GM21786 (cell line): ENCODE measurements around the gene MARCHF3.
"Not testable (repeated sequence)": the region's sequence is repeated elsewhere in the genome, so short reads cannot be mapped to it uniquely, and the experiment has no call there.

ENCODE experiments used
- ATAC-seq: cut with Tn5 transposase; IDR thresholded peaks from one replicate; pipeline ENCODE4 v1.9.1; 2021; ENCODE audit not compliant: unreplicated experiment

Gene MARCHF3

DNA sequence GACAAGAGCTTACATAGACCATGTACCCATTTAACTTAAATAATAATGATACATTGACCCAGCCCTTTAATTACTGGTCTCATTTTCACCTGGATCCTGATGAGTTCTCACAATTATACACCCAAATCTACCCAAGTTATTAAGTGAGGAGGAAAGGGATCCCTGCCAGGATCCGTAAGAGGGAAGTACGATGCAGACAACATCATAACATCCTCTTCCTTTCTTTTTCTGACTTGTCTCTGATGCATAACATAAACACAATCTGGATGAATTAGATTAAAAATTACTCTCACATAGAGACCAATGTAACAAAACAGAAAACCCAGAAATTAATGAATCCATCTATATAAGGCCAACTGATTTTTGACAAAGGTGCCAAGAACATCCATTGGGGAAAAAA lies 17.0 kb downstream of the MARCHF3 start:
- no peak for ATAC-seq

DNA sequence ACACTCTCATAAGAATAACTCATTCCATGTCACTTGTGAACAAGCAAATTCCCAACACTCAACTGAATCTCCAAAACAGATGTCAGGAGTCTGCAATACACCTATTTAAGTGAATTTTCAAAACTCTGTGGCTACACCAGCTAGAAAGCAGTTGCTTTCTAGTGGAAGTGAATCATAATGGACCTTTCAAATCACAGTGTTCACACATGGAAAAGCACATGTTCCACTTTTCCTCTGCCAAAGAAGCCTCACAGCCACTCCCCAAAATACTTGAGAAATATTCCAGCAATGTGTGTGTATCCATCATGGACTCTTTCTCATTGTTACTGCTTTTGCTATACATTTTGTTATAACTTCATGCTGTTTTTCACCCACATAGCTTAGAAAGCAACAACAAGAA lies 17.4 kb downstream of the MARCHF3 start:
- no peak for ATAC-seq

DNA sequence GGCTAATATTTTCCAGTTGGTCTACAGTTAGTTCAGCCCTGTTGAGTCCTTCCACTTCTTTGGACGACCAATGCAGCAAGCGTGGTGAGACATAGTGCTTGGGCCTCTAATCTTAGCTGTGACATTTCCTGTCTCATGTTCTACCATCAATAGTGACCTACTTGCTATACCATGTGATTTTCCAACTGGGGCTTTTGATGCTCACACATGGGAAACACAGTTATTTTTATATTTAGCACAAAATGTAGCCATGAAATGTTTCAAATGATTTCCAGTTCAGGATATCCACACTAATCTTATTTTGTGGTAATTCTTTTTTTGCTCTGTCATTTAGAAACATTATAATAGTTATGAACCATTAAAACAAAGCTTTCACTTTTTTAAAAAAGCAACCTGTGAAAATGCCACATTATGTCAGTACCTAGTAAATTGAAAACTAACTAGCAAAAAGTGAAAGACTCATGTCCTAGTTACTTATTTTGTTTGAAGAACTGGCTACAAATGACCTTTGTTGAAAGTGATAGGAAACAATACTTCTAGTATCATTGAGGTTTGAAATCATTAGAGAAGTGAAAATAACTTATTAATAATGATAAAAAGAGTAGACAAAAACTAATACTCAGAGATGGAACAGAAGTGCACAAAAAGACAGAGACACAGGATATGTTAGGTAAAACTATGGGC lies 18.3 kb downstream of the MARCHF3 start:
- ATAC-seq: peak; percentile 79

DNA sequence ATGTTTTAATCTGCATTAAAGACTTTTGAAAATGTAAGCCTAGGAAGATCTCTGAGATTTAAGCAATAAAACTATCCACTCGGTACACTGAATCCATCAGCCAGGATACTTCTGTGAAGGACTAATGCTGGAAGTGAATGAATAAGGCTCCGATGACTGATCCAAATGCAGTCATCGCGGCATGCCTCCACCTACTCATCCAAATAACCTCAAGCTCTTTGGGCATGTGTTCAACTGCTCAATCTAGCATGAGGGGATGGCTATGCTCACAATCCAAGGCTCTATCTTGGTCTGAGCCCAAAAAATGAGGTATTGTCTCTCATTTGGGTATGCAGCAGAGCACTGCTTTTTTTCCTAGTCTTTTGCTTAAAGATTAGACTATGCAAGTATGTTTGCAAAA lies 19.2 kb downstream of the MARCHF3 start:
- no peak for ATAC-seq

- ATAC-seq: no peak
These were observed 20.0 kb downstream of the MARCHF3 start for GRCh38 chr5:127010362-127010761.

DNA sequence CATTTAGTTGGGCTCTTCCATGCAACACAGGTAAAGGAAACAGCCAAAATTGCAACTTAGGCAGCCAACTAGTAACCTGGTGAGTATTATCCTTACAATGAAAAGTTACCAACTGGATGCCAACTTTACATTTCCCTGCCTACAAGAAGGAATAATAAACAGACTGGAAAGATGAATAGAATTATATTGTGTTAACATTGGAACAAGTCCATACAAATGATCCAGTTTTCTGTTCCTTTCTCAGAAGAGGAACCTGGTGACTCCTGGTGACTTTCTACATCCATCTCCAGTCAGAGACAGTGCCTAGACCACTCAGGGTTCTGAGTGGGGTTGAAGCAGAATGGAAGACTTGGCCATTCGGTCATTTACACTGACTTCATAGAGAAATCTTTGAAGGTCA lies 20.6 kb downstream of the MARCHF3 start:
- ATAC-seq: no peak

GRCh38 chr5:127008300-127008975 lies 21.9 kb downstream of the MARCHF3 start:
- no peak for ATAC-seq

DNA sequence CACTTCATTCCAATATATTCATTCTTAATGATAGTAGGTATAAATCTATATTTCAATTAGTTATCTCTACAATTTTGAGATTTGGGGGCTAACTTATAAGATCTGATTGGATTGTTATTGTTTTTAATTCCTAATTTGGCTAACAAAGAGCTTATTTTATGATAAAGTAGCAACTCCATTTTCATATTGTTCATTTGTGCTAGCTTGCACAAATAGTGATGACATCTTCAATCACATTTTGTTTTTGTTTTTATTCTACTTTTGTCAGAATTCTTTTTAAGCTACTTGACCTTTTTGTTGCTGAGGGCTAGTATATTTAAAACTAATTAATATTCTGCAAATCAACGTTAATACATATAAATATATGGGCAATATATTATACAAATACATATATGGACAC lies 22.8 kb downstream of the MARCHF3 start:
- ATAC-seq: no peak

- ATAC-seq: no peak
These were observed 23.6 kb downstream of the MARCHF3 start for GRCh38 chr5:127006744-127007143.

GRCh38 chr5:127005282-127005681 lies 25.1 kb downstream of the MARCHF3 start:
- not testable (repeated sequence) for ATAC-seq

- ATAC-seq: no peak
These were observed 25.6 kb downstream of the MARCHF3 start for GRCh38 chr5:127004721-127005120.

DNA sequence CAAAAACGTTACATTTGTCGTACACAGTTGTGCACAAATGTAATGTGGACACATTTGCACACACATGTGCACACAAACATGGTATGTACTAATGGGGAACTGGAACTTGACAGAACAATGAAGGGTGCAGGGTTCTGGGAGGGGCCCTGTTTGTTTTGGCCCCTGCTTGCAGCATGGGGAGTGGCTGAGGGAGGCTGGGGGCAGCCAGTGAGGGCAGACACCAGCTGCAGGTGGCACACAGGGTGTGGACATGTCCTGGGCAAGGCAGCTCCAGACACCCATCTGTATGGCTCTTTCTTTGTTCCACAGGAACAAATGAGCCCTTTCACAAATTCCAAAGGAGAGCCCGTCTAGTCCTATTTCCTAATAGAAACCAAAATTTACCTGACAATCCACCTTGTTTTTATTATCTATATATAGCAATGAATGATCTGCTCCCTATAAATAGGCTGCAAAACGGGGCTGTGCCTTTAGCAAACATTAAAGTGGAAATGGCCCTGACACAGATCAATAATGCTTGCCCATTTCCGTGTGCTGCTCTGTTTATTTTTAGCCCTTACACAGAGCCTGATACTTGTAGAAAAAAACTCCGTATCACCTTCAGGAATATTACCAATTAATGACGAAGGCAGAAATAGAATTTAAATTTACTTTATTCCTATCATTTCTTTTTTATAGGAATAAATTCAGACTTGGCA lies 26.4 kb downstream of the MARCHF3 start:
- no peak for ATAC-seq

- ATAC-seq: no peak
These were observed 28.0 kb downstream of the MARCHF3 start for GRCh38 chr5:127002390-127002789.

DNA sequence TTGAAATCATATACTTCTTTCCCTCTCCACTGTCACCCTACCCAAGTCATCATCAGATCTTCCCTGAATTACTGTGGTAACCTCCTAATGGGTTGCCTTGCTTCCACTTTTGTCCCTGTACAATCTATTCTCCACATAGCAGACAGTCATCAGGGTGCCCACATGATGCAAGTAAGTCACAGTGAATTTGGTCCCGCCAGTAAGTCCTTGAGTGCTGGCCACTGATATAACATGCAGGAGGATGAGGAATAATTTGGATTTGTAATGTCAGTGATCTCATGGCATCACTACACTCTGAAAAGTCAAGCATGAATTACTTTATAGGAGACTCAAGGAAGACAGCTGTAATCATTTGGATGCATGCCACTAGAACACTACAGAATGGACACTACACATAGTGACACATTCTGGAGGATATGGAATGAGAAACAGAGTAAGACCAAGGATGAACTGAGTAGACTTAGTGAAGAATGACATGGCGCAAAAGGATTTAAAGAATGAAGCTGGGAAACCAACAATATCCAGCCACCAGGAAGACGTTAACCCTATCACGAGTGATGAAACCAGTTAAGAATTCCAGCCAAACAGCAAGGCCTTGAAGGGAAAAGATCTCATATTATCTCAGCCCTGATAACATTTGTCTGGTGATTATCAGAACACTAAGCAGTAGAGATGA lies 28.6 kb downstream of the MARCHF3 start:
- no peak for ATAC-seq

DNA sequence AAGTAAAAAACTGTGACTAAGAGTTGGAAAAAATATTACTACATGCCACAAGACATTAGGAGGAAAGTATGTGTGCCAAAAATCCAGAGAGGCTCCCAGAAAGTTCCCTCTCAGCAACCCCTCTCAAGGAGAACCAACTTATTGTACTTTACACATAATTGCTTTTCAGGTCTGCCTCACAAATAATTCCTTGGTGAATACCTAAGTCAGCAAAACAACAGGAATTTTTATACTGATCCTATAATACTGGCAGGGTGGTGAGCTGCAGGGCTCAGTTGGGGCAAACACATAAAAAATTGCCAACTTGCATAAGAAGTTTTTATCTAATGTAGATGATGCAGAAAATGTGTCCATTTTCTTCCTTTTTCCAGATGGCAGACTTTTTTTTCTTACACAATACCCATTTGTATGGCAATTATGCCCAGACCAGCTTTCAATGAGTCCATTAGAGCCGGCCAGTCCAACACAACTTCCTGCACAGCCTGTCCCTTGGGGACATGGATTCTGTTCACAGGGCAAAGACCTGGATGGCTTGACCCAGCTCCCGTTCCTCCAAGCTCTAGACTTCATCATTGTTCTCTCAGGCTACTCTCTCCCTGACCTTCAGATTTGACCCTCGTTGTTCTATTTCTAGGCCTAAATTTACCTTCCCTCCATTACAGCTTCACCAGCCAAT lies 31.3 kb downstream of the MARCHF3 start:
- ATAC-seq: no peak

- ATAC-seq: peak; percentile 89
These were observed 32.1 kb downstream of the MARCHF3 start for GRCh38 chr5:126998201-126998631.

- no peak for ATAC-seq
These were observed 34.7 kb downstream of the MARCHF3 start for GRCh38 chr5:126995689-126996088.

DNA sequence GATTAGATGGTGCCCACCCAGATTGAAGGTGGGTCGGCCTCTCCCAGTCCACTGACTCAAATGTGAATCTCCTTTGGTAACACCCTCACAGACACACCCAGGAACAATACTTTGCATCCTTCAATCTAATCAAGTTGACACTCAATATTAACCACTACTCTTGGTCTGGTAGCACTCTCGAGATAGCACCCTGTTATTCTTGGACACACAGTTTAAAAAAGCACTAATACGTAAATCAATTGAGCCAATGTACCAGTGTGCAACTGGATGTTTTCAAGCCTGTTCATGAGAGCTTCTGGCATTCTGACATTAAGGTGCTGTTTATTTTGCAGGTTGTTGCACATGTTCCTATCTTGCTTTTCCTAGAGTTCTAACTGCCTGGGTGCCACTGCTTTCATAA lies 35.3 kb downstream of the MARCHF3 start:
- ATAC-seq: no peak

- ATAC-seq: no peak
These were observed 35.9 kb downstream of the MARCHF3 start for GRCh38 chr5:126994485-126994884.

- peak; percentile 90 for ATAC-seq
These were observed 42.3 kb downstream of the MARCHF3 start for GRCh38 chr5:126988021-126988569.
